SK-N-SH (cell line): ENCODE measurements around the gene TACSTD2. TPM values are rescaled to one million over a fixed set of nuclear protein-coding genes. Genes with fewer than 3 reads are reported as not detected.

Experiments used
- CTCF ChIA-PET: fragments of 300-600, 350-600 bp; formaldehyde crosslinking; extraction: SDS; loops from one replicate; lab custom pipeline; 2021; lab: Yijun Ruan, JAX
- POLR2A ChIA-PET: fragments of 350-600 bp; sonication (Branson Sonifier 250); formaldehyde crosslinking; extraction: SDS; loops from one replicate; lab custom pipeline; 2020; ENCODE audit warnings: antibody characterized with exemption, inconsistent platforms; lab: Yijun Ruan, JAX
- DNase-seq: peaks from one replicate; pipeline ENCODE4 v3.0.0; 2012
- H2AFZ ChIP-seq: fragments of 200-600 bp; sonication (generic); 2 replicates; pipeline ENCODE4 v1.8.1; 2016; ENCODE audit warnings: antibody characterized with exemption, mild to moderate bottlenecking, low read depth
- H3F3A ChIP-seq: fragments of 200-600 bp; sonication (generic); replicated peaks from 2 replicates; pipeline ENCODE3; 2016; ENCODE audit warnings: antibody characterized with exemption, mild to moderate bottlenecking; ENCODE audit not compliant: insufficient read depth
- H3K27ac ChIP-seq, 2 experiments: fragments of 200-500 bp in 1 of 2; fragments of 200-600 bp in 1 of 2; sonication (Bioruptor generic) in 1 of 2; sonication (generic), shearing (Covaris generic) in 1 of 2; 2 replicates each; pipeline versions ENCODE4 v1.5.1 to v1.6.1; 2014 to 2016; ENCODE audit warnings: low read depth in 2 of 2, inconsistent platforms in 1 of 2, low read length in 1 of 2, mild to moderate bottlenecking in 1 of 2, mixed read lengths in 1 of 2
- H3K27me3 ChIP-seq: fragments of 200-600 bp; sonication (generic), shearing (Covaris generic); 2 replicates; pipeline ENCODE4 v1.6.1; 2016; ENCODE audit warnings: mixed run types; ENCODE audit not compliant: insufficient read depth
- H3K36me3 ChIP-seq, 2 experiments: fragments of 200-500 bp in 1 of 2; fragments of 200-600 bp in 1 of 2; sonication (Bioruptor generic) in 1 of 2; sonication (generic) in 1 of 2; replicated peaks in 1 of 2; 2 replicates each; pipeline versions ENCODE3 to v1.5.1; 2014 to 2016; ENCODE audit warnings: low read length in 1 of 2, mild to moderate bottlenecking in 1 of 2; ENCODE audit not compliant: insufficient read depth in 2 of 2, control insufficient read depth in 1 of 2
- H3K4me1 ChIP-seq, 2 experiments: fragments of 200-500 bp in 1 of 2; fragments of 200-600 bp in 1 of 2; sonication (Bioruptor generic) in 1 of 2; sonication (generic), shearing (Covaris generic) in 1 of 2; 2 replicates each; pipeline versions ENCODE4 v1.5.1 to v1.6.1; 2014 to 2016; ENCODE audit warnings: low read depth in 1 of 2, low read length in 1 of 2, mixed run types in 1 of 2; ENCODE audit not compliant: insufficient read depth in 2 of 2, control insufficient read depth in 1 of 2
- H3K4me2 ChIP-seq: fragments of 200-600 bp; sonication (generic), shearing (Covaris generic); 2 replicates; pipeline ENCODE4 v1.6.1; 2017; ENCODE audit warnings: mixed run types
- H3K4me3 ChIP-seq, 2 experiments: fragments of 200-500 bp in 1 of 2; fragments of 200-600 bp in 1 of 2; sonication (Bioruptor generic) in 1 of 2; sonication (generic), shearing (Covaris generic) in 1 of 2; 2 replicates each; pipeline versions ENCODE4 v1.5.1 to v1.8.1; 2014 to 2016; ENCODE audit warnings: low read depth in 2 of 2, inconsistent platforms in 1 of 2, low read length in 1 of 2, mild to moderate bottlenecking in 1 of 2, mixed read lengths in 1 of 2, moderate library complexity in 1 of 2
- H3K79me2 ChIP-seq: fragments of 200-600 bp; sonication (generic); 2 replicates; pipeline ENCODE4 v1.8.1; 2017; ENCODE audit warnings: mild to moderate bottlenecking; ENCODE audit not compliant: insufficient read depth
- H3K9ac ChIP-seq: fragments of 200-600 bp; sonication (generic); 2 replicates; pipeline ENCODE4 v1.6.1; 2017; ENCODE audit warnings: mixed run types
- H3K9me2 ChIP-seq: fragments of 200-600 bp; sonication (generic); 2 replicates; pipeline ENCODE4 v1.6.1; 2017; ENCODE audit warnings: mixed run types
- H3K9me3 ChIP-seq: fragments of 200-600 bp; sonication (generic); 2 replicates; pipeline ENCODE4 v1.6.1; 2017; ENCODE audit warnings: mixed run types, mild to moderate bottlenecking, moderate library complexity
- H4K20me1 ChIP-seq: fragments of 200-600 bp; sonication (generic); 2 replicates; pipeline ENCODE4 v1.6.1; 2017; ENCODE audit warnings: mild to moderate bottlenecking, mixed run types; ENCODE audit not compliant: insufficient read depth
- CHD2 ChIP-seq: fragments of 150-350 bp; IDR thresholded peaks from 2 replicates; pipeline ENCODE4 v1.6.1; 2018; ENCODE audit warnings: low read length; ENCODE audit not compliant: partially characterized antibody
- EP300 ChIP-seq, 2 experiments: IDR thresholded peaks; 2 replicates each; pipeline versions ENCODE4 v1.4.0 to v1.6.1; 2012; ENCODE audit warnings: borderline replicate concordance in 1 of 2, low read depth in 1 of 2, low read length in 1 of 2
- GABPA ChIP-seq: IDR thresholded peaks from 2 replicates; pipeline ENCODE4 v1.4.0; 2012; ENCODE audit warnings: low read depth, mild to moderate bottlenecking
- GATA2 ChIP-seq: sonication (generic); formaldehyde crosslinking; IDR thresholded peaks from 2 replicates; pipeline ENCODE4 v1.5.0; 2020; ENCODE audit warnings: mild to moderate bottlenecking, missing genetic modification reagents
- JUND ChIP-seq: IDR thresholded peaks from 2 replicates; pipeline ENCODE4 v1.4.0; 2012
- MAX ChIP-seq: IDR thresholded peaks from 2 replicates; pipeline ENCODE4 v1.4.0; 2012; ENCODE audit warnings: low read depth
- MEF2A ChIP-seq: IDR thresholded peaks from 2 replicates; pipeline ENCODE4 v1.4.0; 2012; ENCODE audit warnings: low read depth, borderline replicate concordance
- MXI1 ChIP-seq: IDR thresholded peaks from 2 replicates; pipeline ENCODE4 v1.6.1; 2012; ENCODE audit warnings: mild to moderate bottlenecking, low read depth, low read length, improper control_type of control experiment
- NFIC ChIP-seq: IDR thresholded peaks from 2 replicates; pipeline ENCODE4 v1.4.0; 2012; ENCODE audit warnings: borderline replicate concordance
- NRF1 ChIP-seq: IDR thresholded peaks from 2 replicates; pipeline ENCODE4 v1.6.1; 2012; ENCODE audit warnings: low read depth, mild to moderate bottlenecking, low read length
- PBX3 ChIP-seq: IDR thresholded peaks from 2 replicates; pipeline ENCODE4; 2012
- POLR2AphosphoS5 ChIP-seq: IDR thresholded peaks from 2 replicates; pipeline ENCODE4 v1.6.1; 2012; ENCODE audit warnings: low read depth, low read length
- REST ChIP-seq: IDR thresholded peaks from 2 replicates; pipeline ENCODE4 v1.6.1; 2012; ENCODE audit warnings: mild to moderate bottlenecking, low read depth, low read length, moderate library complexity
- RFX5 ChIP-seq: IDR thresholded peaks from 2 replicates; pipeline ENCODE4 v1.6.1; 2012; ENCODE audit warnings: mild to moderate bottlenecking, improper control_type of control experiment, low read length
- RXRA ChIP-seq: IDR thresholded peaks from 2 replicates; pipeline ENCODE4 v1.4.0; 2012; ENCODE audit warnings: low read depth, mild to moderate bottlenecking, borderline replicate concordance
- SIN3A ChIP-seq: IDR thresholded peaks from 2 replicates; pipeline ENCODE4 v1.6.1; 2012; ENCODE audit warnings: low read depth, mild to moderate bottlenecking, low read length, moderate library complexity, borderline replicate concordance
- TCF12 ChIP-seq: IDR thresholded peaks from 2 replicates; pipeline ENCODE4 v1.4.0; 2012
- YY1 ChIP-seq: IDR thresholded peaks from 2 replicates; pipeline ENCODE4 v1.4.0; 2012; ENCODE audit warnings: low read depth, mild to moderate bottlenecking
- WGBS: methylation state at CpG from one replicate; pipeline ENCODE4 v1.1.6; 2017; ENCODE audit warnings: low lambda C conversion rate; 5-methylcytosine and 5-hydroxymethylcytosine counted together
- polyA plus RNA-seq, 3 experiments: library from polyadenylated mRNA; depleted of rRNA; stranded (reverse); fragments of >200 nt; gene quantifications; 2 replicates each; pipeline ENCODE4 v1.2.3, GENCODE V29; 2012

The TACSTD2 gene
- polyA plus RNA-seq, 1 of the 3 experiments (the other 2 are of a cell fraction), result 0.02 TPM

- WGBS, result 77% methylated on average over 2 of the region's 2 CpGs
- Histone ChIP-seq H3K27me3 (no peaks in the 10 kb centered on the region), H2AFZ (no peak overlapping the region), H4K20me1 (no peaks in the 10 kb centered on the region), H3F3A (peaks cover 12% of the 10 kb centered on the region), H3K79me2 (no peaks in the 10 kb centered on the region), H3K36me3 (no peaks in the 10 kb centered on the region), H3K9me2 (no peaks in the 10 kb centered on the region), H3K4me3 (no peak overlapping the region), H3K4me2 (peak overlapping the region; percentile 46), H3K4me1 (peaks cover 0 to 12% of the 10 kb centered on the region in 2 experiments; a peak in 2 of 4 replicates), H3K9me3 (no peaks in the 10 kb centered on the region), H3K27ac (peak overlapping the region; percentile 48 to 85; a peak in 3 of 4 replicates), H3K9ac (peak overlapping the region; percentile 37; the same call in 1 of the 2 replicates)
- ChIA-PET POLR2A (no interaction called here), CTCF (interaction anchor here (1.0 kb wide), 1 partner anchor 13 kb away, joined by 3 read pairs; no protein-coding TSS in a partner anchor)
- TF ChIP-seq YY1, result no peak
- TF ChIP-seq MEF2A, result no peak
- no peak for TF ChIP-seq NRF1
- no peak for TF ChIP-seq RXRA
- TF ChIP-seq EP300 (IDR thresholded peaks at IDR 0.05; ENCODE audit: borderline replicate concordance in 1 of 2, low read depth in 1 of 2, low read length in 1 of 2), result no peak
- no peak for TF ChIP-seq NFIC
- no peak for TF ChIP-seq MAX
- no peak for DNase-seq
These were observed 8.1 kb upstream of the TACSTD2 start for GRCh38 chr1:58585166-58585565.

GRCh38 chr1:58584082-58584895 lies 7.2 kb upstream of the TACSTD2 start:
- 31% methylated on average over 5 of the region's 8 CpGs for WGBS
- TF ChIP-seq MXI1 (no peak), GATA2 (no peak), RFX5 (no peak), TCF12 (peak; percentile 92), CHD2 (no peak), NRF1 (no peak), EP300 (IDR thresholded peaks at IDR 0.05; ENCODE audit: borderline replicate concordance in 1 of 2, low read depth in 1 of 2, low read length in 1 of 2) (peak in 1 of 2 experiments; percentile 86; a peak in 2 of 4 replicates), POLR2AphosphoS5 (peak; percentile 33; the same call in 1 of the 2 replicates), RXRA (peak; percentile 85), JUND (peak; percentile 93), MAX (peak; percentile 50; the same call in 1 of the 2 replicates), REST (0 out of 2 replicates have a peak, but pooled peaks have one; percentile 57), YY1 (peak; percentile 63; the same call in 1 of the 2 replicates), MEF2A (peak; percentile 49; the same call in 1 of the 2 replicates), GABPA (no peak), PBX3 (peak; percentile 79), SIN3A (no peak)

More at GRCh38 chr1:58584082-58584895, 7.2 kb upstream of the TACSTD2 start:
- H3K36me3 ChIP-seq, result no peaks in the 10 kb centered on the region
- no peaks in the 10 kb centered on the region for H3K9me2 ChIP-seq
- no peak overlapping the region for H3K4me3 ChIP-seq
- H3K4me1 ChIP-seq, result peaks cover 0 to 12% of the 10 kb centered on the region in 2 experiments; a peak in 2 of 4 replicates
- peak overlapping the region; percentile 37; the same call in 1 of the 2 replicates for H3K9ac ChIP-seq
- H3K9me3 ChIP-seq, result no peaks in the 10 kb centered on the region
- no peak for DNase-seq
- peak overlapping the region; percentile 79 to 85 for H3K27ac ChIP-seq
- no peaks in the 10 kb centered on the region for H3K79me2 ChIP-seq
- peaks cover 12% of the 10 kb centered on the region for H3F3A ChIP-seq
- H2AFZ ChIP-seq, result peak overlapping the region; percentile 52; the same call in 1 of the 2 replicates
- ChIA-PET POLR2A (no interaction called here), CTCF (interaction anchor here (1.1 kb wide), 1 partner anchor 38 kb away, joined by 3 read pairs; the partner anchor contains the start of gene OMA1)
- H3K4me2 ChIP-seq, result peak overlapping the region; percentile 46
- H4K20me1 ChIP-seq, result no peaks in the 10 kb centered on the region
- no peaks in the 10 kb centered on the region for H3K27me3 ChIP-seq
